ENCODE measurements around the gene ASCL2. TPM values are rescaled to one million over a fixed set of nuclear protein-coding genes. Genes with fewer than 3 reads are reported as not detected.
A peak's percentile ranks its signal among the peaks of the same experiment; 100 is the strongest.

Gene ASCL2
- total RNA-seq = 1 to 10 TPM in 1 of 2 donors, under 1 TPM in 1; 0.38 to 1.7 TPM

- H3K36me3 Mint-ChIP-seq (ENCODE audit: insufficient read depth in 2 of 2) = no peaks in the 10 kb centered on the region
- H3K27me3 Mint-ChIP-seq (ENCODE audit: low read depth) = peaks cover 31% of the 10 kb centered on the region
- H3K9me3 Mint-ChIP-seq = no peaks in the 10 kb centered on the region
- no peak for DNase-seq
- no peak for ATAC-seq (replicated peaks in 1 of 2)
- H3K27ac Mint-ChIP-seq = no peak within 1 kb of the TSS
- H3K4me3 Mint-ChIP-seq = peak within 1 kb of the TSS; percentile 77 to 78
- H3K4me1 Mint-ChIP-seq (ENCODE audit: low read depth) = peaks cover 10% of the 10 kb centered on the region
Measured at GRCh38 chr11:2270322-2271076, at the start of gene ASCL2. ASCL2 (minus strand) TSS chr11:2270588; CDS start chr11:2270332, 256 bp downstream.

GRCh38 chr11:2319791-2320472, 49.5 kb upstream of the ASCL2 start:
- H3K9me3 Mint-ChIP-seq = peaks cover 1 to 3% of the 10 kb centered on the region in 2 donors
- DNase-seq = no peak

GRCh38 chr11:2318707-2319106, 48.3 kb upstream of the ASCL2 start:
- Mint-ChIP-seq H3K4me3 (no peak overlapping the region), H3K27me3 (ENCODE audit: low read depth) (no peaks in the 10 kb centered on the region), H3K4me1 (ENCODE audit: low read depth) (no peaks in the 10 kb centered on the region), H3K36me3 (ENCODE audit: insufficient read depth in 2 of 2) (no peaks in the 10 kb centered on the region), H3K9me3 (peaks cover 0 to 3% of the 10 kb centered on the region in 2 donors), H3K27ac (no peak overlapping the region)
- DNase-seq (no peak), ATAC-seq (replicated peaks in 1 of 2) (no peak)

More at GRCh38 chr11:2319791-2320472, 49.5 kb upstream of the ASCL2 start:
- Mint-ChIP-seq H3K4me1 (ENCODE audit: low read depth) (no peaks in the 10 kb centered on the region), H3K4me3 (no peak overlapping the region), H3K36me3 (ENCODE audit: insufficient read depth in 2 of 2) (peaks cover 0 to 4% of the 10 kb centered on the region in 2 donors), H3K27ac (no peak overlapping the region), H3K27me3 (ENCODE audit: low read depth) (no peaks in the 10 kb centered on the region)
- no peak for ATAC-seq (replicated peaks in 1 of 2)

GRCh38 chr11:2318123-2318522, 47.7 kb upstream of the ASCL2 start:
- no peaks in the 10 kb centered on the region for H3K4me1 Mint-ChIP-seq (ENCODE audit: low read depth)
- DNase-seq = no peak
- no peaks in the 10 kb centered on the region for H3K36me3 Mint-ChIP-seq (ENCODE audit: insufficient read depth in 2 of 2)
- H3K27me3 Mint-ChIP-seq (ENCODE audit: low read depth) = no peaks in the 10 kb centered on the region
- no peak overlapping the region for H3K4me3 Mint-ChIP-seq
- ATAC-seq (replicated peaks in 1 of 2) = no peak
- no peak overlapping the region for H3K27ac Mint-ChIP-seq
- H3K9me3 Mint-ChIP-seq = peaks cover 0 to 3% of the 10 kb centered on the region in 2 donors

GRCh38 chr11:2317354-2318050, 47.1 kb upstream of the ASCL2 start:
- H3K4me1 Mint-ChIP-seq (ENCODE audit: low read depth) = no peaks in the 10 kb centered on the region

GRCh38 chr11:2316963-2317244, 46.5 kb upstream of the ASCL2 start:
- no peaks in the 10 kb centered on the region for H3K4me1 Mint-ChIP-seq (ENCODE audit: low read depth)

More at GRCh38 chr11:2317354-2318050, 47.1 kb upstream of the ASCL2 start:
- Mint-ChIP-seq H3K36me3 (ENCODE audit: insufficient read depth in 2 of 2) (no peaks in the 10 kb centered on the region), H3K9me3 (no peaks in the 10 kb centered on the region), H3K27ac (no peak overlapping the region), H3K4me3 (no peak overlapping the region), H3K27me3 (ENCODE audit: low read depth) (no peaks in the 10 kb centered on the region)
- DNase-seq (no peak), ATAC-seq (replicated peaks in 1 of 2) (no peak)

GRCh38 chr11:2316169-2316962, 46.0 kb upstream of the ASCL2 start:
- Mint-ChIP-seq H3K27me3 (ENCODE audit: low read depth) (no peaks in the 10 kb centered on the region), H3K27ac (no peak overlapping the region), H3K4me3 (no peak overlapping the region), H3K4me1 (ENCODE audit: low read depth) (no peaks in the 10 kb centered on the region), H3K36me3 (ENCODE audit: insufficient read depth in 2 of 2) (no peaks in the 10 kb centered on the region), H3K9me3 (no peaks in the 10 kb centered on the region)
- ATAC-seq (replicated peaks in 1 of 2) = no peak
- no peak for DNase-seq

More at GRCh38 chr11:2316963-2317244, 46.5 kb upstream of the ASCL2 start:
- DNase-seq = no peak
- H3K27ac Mint-ChIP-seq = no peak overlapping the region
- ATAC-seq (replicated peaks in 1 of 2) = no peak
- no peak overlapping the region for H3K4me3 Mint-ChIP-seq
- no peaks in the 10 kb centered on the region for H3K36me3 Mint-ChIP-seq (ENCODE audit: insufficient read depth in 2 of 2)
- no peaks in the 10 kb centered on the region for H3K27me3 Mint-ChIP-seq (ENCODE audit: low read depth)
- no peaks in the 10 kb centered on the region for H3K9me3 Mint-ChIP-seq

- ATAC-seq (replicated peaks in 1 of 2) = no peak
- Mint-ChIP-seq H3K4me3 (no peak overlapping the region), H3K4me1 (ENCODE audit: low read depth) (no peaks in the 10 kb centered on the region), H3K27ac (no peak overlapping the region), H3K9me3 (no peaks in the 10 kb centered on the region), H3K36me3 (ENCODE audit: insufficient read depth in 2 of 2) (no peaks in the 10 kb centered on the region), H3K27me3 (ENCODE audit: low read depth) (no peaks in the 10 kb centered on the region)
- DNase-seq = no peak
Measured at GRCh38 chr11:2315395-2316168, 45.2 kb upstream of the ASCL2 start.

GRCh38 chr11:2314525-2315394, 44.4 kb upstream of the ASCL2 start:
- no peaks in the 10 kb centered on the region for H3K4me1 Mint-ChIP-seq (ENCODE audit: low read depth)
- no peaks in the 10 kb centered on the region for H3K36me3 Mint-ChIP-seq (ENCODE audit: insufficient read depth in 2 of 2)
- H3K4me3 Mint-ChIP-seq = no peak overlapping the region
- no peaks in the 10 kb centered on the region for H3K27me3 Mint-ChIP-seq (ENCODE audit: low read depth)
- H3K27ac Mint-ChIP-seq = no peak overlapping the region
- no peaks in the 10 kb centered on the region for H3K9me3 Mint-ChIP-seq
- DNase-seq = no peak
- no peak for ATAC-seq (replicated peaks in 1 of 2)

- no peaks in the 10 kb centered on the region for H3K36me3 Mint-ChIP-seq (ENCODE audit: insufficient read depth in 2 of 2)
- H3K27me3 Mint-ChIP-seq (ENCODE audit: low read depth) = no peaks in the 10 kb centered on the region
- H3K4me1 Mint-ChIP-seq (ENCODE audit: low read depth) = no peaks in the 10 kb centered on the region
- H3K4me3 Mint-ChIP-seq = no peak overlapping the region
- no peak overlapping the region for H3K27ac Mint-ChIP-seq
- no peak for ATAC-seq (replicated peaks in 1 of 2)
- H3K9me3 Mint-ChIP-seq = no peaks in the 10 kb centered on the region
- no peak for DNase-seq
Measured at GRCh38 chr11:2314136-2314524, 43.7 kb upstream of the ASCL2 start.

GRCh38 chr11:2313051-2313951, 42.9 kb upstream of the ASCL2 start:
- Mint-ChIP-seq H3K4me3 (no peak overlapping the region), H3K27me3 (ENCODE audit: low read depth) (no peaks in the 10 kb centered on the region)
- no peak for DNase-seq

More at GRCh38 chr11:2313051-2313951, 42.9 kb upstream of the ASCL2 start:
- no peak overlapping the region for H3K27ac Mint-ChIP-seq
- H3K36me3 Mint-ChIP-seq (ENCODE audit: insufficient read depth in 2 of 2) = no peaks in the 10 kb centered on the region
- H3K9me3 Mint-ChIP-seq = no peaks in the 10 kb centered on the region
- no peaks in the 10 kb centered on the region for H3K4me1 Mint-ChIP-seq (ENCODE audit: low read depth)
- ATAC-seq (replicated peaks in 1 of 2) = no peak
